H1 (cell line): ENCODE data around the gene ISG15. TPM values are rescaled to one million over a fixed set of nuclear protein-coding genes. Genes with fewer than 3 reads are reported as not detected.

ENCODE experiments used
- CTCF ChIA-PET: fragments of 300-600 bp; sonication (Branson Sonifier 250); formaldehyde crosslinking; loops from one replicate; lab custom pipeline; 2021; ENCODE audit not compliant: partially characterized antibody; lab: Charles Lee
- POLR2A ChIA-PET: fragments of 300-600 bp; sonication (Branson Sonifier 250); formaldehyde crosslinking; loops from one replicate; lab custom pipeline; 2021; ENCODE audit warnings: inconsistent platforms; ENCODE audit not compliant: partially characterized antibody; lab: Charles Lee
- DNase-seq, 2 experiments: peaks; one replicate each; pipeline versions ENCODE4 v3.0.0 to v3.0.0-alpha.2; 2010 to 2022; ENCODE audit warnings: low spot score in 2 of 2, low read depth in 1 of 2, mixed read lengths in 1 of 2
- FAIRE-seq: peaks from 2 replicates; lab custom pipeline; 2011; peaks lifted over from hg19 to GRCh38; lab: Jason Lieb, UNC
- H2AFZ ChIP-seq: 2 replicates; pipeline ENCODE4 v1.8.1; 2012; ENCODE audit warnings: low read length, inconsistent platforms
- H2AK5ac ChIP-seq: 2 replicates; pipeline ENCODE4 v1.6.1; 2013; ENCODE audit warnings: low read depth, low read length
- H2BK120ac ChIP-seq: replicated peaks from 2 replicates; pipeline ENCODE3; 2013; ENCODE audit warnings: low read depth, low read length, inconsistent platforms
- H2BK12ac ChIP-seq: 2 replicates; pipeline ENCODE4 v1.6.1; 2013; ENCODE audit warnings: low read depth, low read length
- H2BK15ac ChIP-seq: 2 replicates; pipeline ENCODE4 v1.6.1; 2013; ENCODE audit warnings: low read length
- H2BK20ac ChIP-seq: 2 replicates; pipeline ENCODE4 v1.6.1; 2013; ENCODE audit warnings: low read length
- H2BK5ac ChIP-seq: 2 replicates; pipeline ENCODE4 v1.6.1; 2013; ENCODE audit warnings: low read depth, low read length
- H3K14ac ChIP-seq: 2 replicates; pipeline ENCODE4 v1.6.1; 2013; ENCODE audit warnings: inconsistent platforms; ENCODE audit not compliant: insufficient read length
- H3K18ac ChIP-seq: 2 replicates; pipeline ENCODE4 v1.6.1; 2013; ENCODE audit warnings: low read length; ENCODE audit errors: extremely low read depth
- H3K23ac ChIP-seq: 2 replicates; pipeline ENCODE4 v1.6.1; 2013; ENCODE audit warnings: inconsistent platforms; ENCODE audit not compliant: insufficient read length
- H3K23me2 ChIP-seq: 2 replicates; pipeline ENCODE4 v1.6.1; 2013; ENCODE audit warnings: low read depth, low read length
- H3K27ac ChIP-seq: 2 replicates; pipeline ENCODE4 v1.6.1; 2011; ENCODE audit warnings: low read depth, low read length, inconsistent platforms
- H3K27me3 ChIP-seq, 4 experiments: replicated peaks in 1 of 4; 1 replicate in 1 of 4; 2 replicates in 3 of 4; pipeline versions ENCODE4 v1.6.1 to v1.8.1; 2011 to 2013; ENCODE audit warnings: low read length in 3 of 4, mild to moderate bottlenecking in 3 of 4, inconsistent platforms in 2 of 4, mixed read lengths in 2 of 4, moderate library complexity in 1 of 4; ENCODE audit not compliant: control insufficient read depth in 3 of 4, insufficient read depth in 3 of 4; ENCODE audit errors: extremely low read depth in 1 of 4
- H3K36me3 ChIP-seq, 4 experiments: 2 replicates each; pipeline versions ENCODE4 v1.6.1 to v1.8.1; 2011 to 2013; ENCODE audit warnings: mild to moderate bottlenecking in 4 of 4, low read length in 3 of 4, moderate library complexity in 2 of 4, control low read depth in 1 of 4, inconsistent platforms in 1 of 4; ENCODE audit not compliant: insufficient read depth in 4 of 4, control insufficient read depth in 2 of 4
- H3K4ac ChIP-seq: replicated peaks from 2 replicates; pipeline ENCODE3; 2013; ENCODE audit warnings: low read length, low read depth, mixed read lengths, inconsistent platforms; ENCODE audit not compliant: insufficient read length
- H3K4me1 ChIP-seq, 4 experiments: replicated peaks in 1 of 4; 1 replicate in 1 of 4; 2 replicates in 3 of 4; pipeline versions ENCODE4 v1.6.1 to v1.8.1; 2011 to 2013; ENCODE audit warnings: low read length in 3 of 4, inconsistent platforms in 2 of 4, mixed read lengths in 1 of 4; ENCODE audit not compliant: insufficient read depth in 4 of 4, control insufficient read depth in 3 of 4
- H3K4me2 ChIP-seq, 2 experiments: 2 replicates each; pipeline versions ENCODE4 v1.6.1 to v1.8.1; 2011 to 2013; ENCODE audit warnings: low read depth in 2 of 2, low read length in 2 of 2, control low read depth in 1 of 2, inconsistent platforms in 1 of 2, mild to moderate bottlenecking in 1 of 2; ENCODE audit not compliant: insufficient read depth in 1 of 2
- H3K4me3 ChIP-seq, 4 experiments: fragments of 200-600, 300-600 bp in 1 of 4; sonication (generic), shearing (Covaris generic), sonication (Bioruptor Twin) in 1 of 4; 2 replicates each; pipeline versions ENCODE4 v1.5.1 to v1.8.1; 2011 to 2016; ENCODE audit warnings: low read length in 4 of 4, low read depth in 3 of 4, control low read depth in 2 of 4, inconsistent platforms in 2 of 4, mild to moderate bottlenecking in 2 of 4, mixed read lengths in 1 of 4, moderate library complexity in 1 of 4; ENCODE audit not compliant: insufficient read depth in 2 of 4; ENCODE audit errors: extremely low read depth in 1 of 4
- H3K56ac ChIP-seq: replicated peaks from 2 replicates; pipeline ENCODE3; 2013; ENCODE audit warnings: low read depth, mild to moderate bottlenecking, mixed read lengths, low read length, inconsistent platforms; ENCODE audit not compliant: insufficient read length
- H3K79me1 ChIP-seq: 2 replicates; pipeline ENCODE4 v1.6.1; 2013; ENCODE audit warnings: low read depth, low read length, control low read depth
- H3K79me2 ChIP-seq, 2 experiments: 2 replicates each; pipeline versions ENCODE4 v1.6.1 to v1.8.1; 2012 to 2013; ENCODE audit warnings: low read length in 2 of 2, mild to moderate bottlenecking in 2 of 2, inconsistent platforms in 1 of 2; ENCODE audit not compliant: insufficient read depth in 2 of 2, control insufficient read depth in 1 of 2
- H3K9ac ChIP-seq, 4 experiments: replicated peaks in 1 of 4; 1 replicate in 1 of 4; 2 replicates in 3 of 4; pipeline versions ENCODE4 v1.6.1 to v1.8.1; 2011 to 2013; ENCODE audit warnings: low read depth in 3 of 4, low read length in 3 of 4, control low read depth in 2 of 4, mild to moderate bottlenecking in 2 of 4, moderate library complexity in 2 of 4, inconsistent platforms in 1 of 4; ENCODE audit errors: extremely low read depth in 1 of 4
- H3K9me3 ChIP-seq, 2 experiments: 2 replicates each; pipeline versions ENCODE4 v1.6.1 to v1.8.1; 2012 to 2013; ENCODE audit warnings: mild to moderate bottlenecking in 2 of 2, moderate library complexity in 2 of 2, control low read depth in 1 of 2, inconsistent platforms in 1 of 2, low read depth in 1 of 2, low read length in 1 of 2, mixed read lengths in 1 of 2; ENCODE audit not compliant: insufficient read depth in 2 of 2
- H4K20me1 ChIP-seq, 2 experiments: replicated peaks in 1 of 2; 2 replicates each; pipeline versions ENCODE3 to v1.8.1; 2011 to 2013; ENCODE audit warnings: inconsistent platforms in 2 of 2, low read length in 2 of 2, mild to moderate bottlenecking in 1 of 2; ENCODE audit not compliant: insufficient read depth in 2 of 2, control insufficient read depth in 1 of 2
- H4K5ac ChIP-seq: 2 replicates; pipeline ENCODE4 v1.6.1; 2013; ENCODE audit warnings: low read length, low read depth, mixed read lengths, inconsistent platforms; ENCODE audit not compliant: insufficient read length
- H4K8ac ChIP-seq: 2 replicates; pipeline ENCODE4 v1.8.0; 2013; ENCODE audit warnings: mild to moderate bottlenecking, moderate library complexity, low read length, inconsistent platforms; ENCODE audit not compliant: insufficient read depth; ENCODE audit errors: extremely low read depth
- H4K91ac ChIP-seq: replicated peaks from 2 replicates; pipeline ENCODE3; 2013; ENCODE audit warnings: low read length, mixed read lengths, inconsistent platforms; ENCODE audit not compliant: insufficient read length
- CEBPB ChIP-seq: IDR thresholded peaks from 2 replicates; pipeline ENCODE4 v1.6.1; 2012; ENCODE audit warnings: low read depth, low read length
- CTBP2 ChIP-seq: IDR thresholded peaks from 2 replicates; pipeline ENCODE4 v1.7.0; 2011; ENCODE audit warnings: borderline replicate concordance, mild to moderate bottlenecking, moderate library complexity, mixed read lengths, low read length; ENCODE audit not compliant: insufficient read depth, insufficient read length
- EP300 ChIP-seq, 2 experiments: IDR thresholded peaks; 1 replicate in 1 of 2; 2 replicates in 1 of 2; pipeline ENCODE4 v1.6.1; 2011 to 2012; ENCODE audit warnings: low read depth in 2 of 2, low read length in 2 of 2, mild to moderate bottlenecking in 2 of 2, borderline replicate concordance in 1 of 2, inconsistent platforms in 1 of 2, moderate library complexity in 1 of 2
- SAP30 ChIP-seq: fragments of 300-600 bp; sonication (generic); IDR thresholded peaks from 2 replicates; pipeline ENCODE4 v1.7.1; 2012; ENCODE audit warnings: low read length, moderate library complexity, mild to moderate bottlenecking, inconsistent platforms; ENCODE audit not compliant: insufficient read depth, insufficient replicate concordance
- SP2 ChIP-seq: IDR thresholded peaks from 2 replicates; pipeline ENCODE4 v1.6.1; 2012; ENCODE audit warnings: mild to moderate bottlenecking, low read length, inconsistent platforms
- TAF7 ChIP-seq: optimal IDR thresholded peaks from 2 replicates; pipeline ENCODE3; 2011; ENCODE audit warnings: low read depth, mild to moderate bottlenecking, inconsistent platforms, low read length, moderate library complexity, borderline replicate concordance
- WGBS, 2 experiments: shearing (Covaris generic) in 1 of 2; methylation state at CpG; one replicate each; pipeline versions ENCODE4 v1.1.6 to v1.1.7; 2013 to 2015; ENCODE audit warnings: low lambda C conversion rate in 2 of 2, mixed read lengths in 2 of 2, inconsistent platforms in 1 of 2, low coverage in 1 of 2, missing lambda C conversion rate in 1 of 2; ENCODE audit not compliant: insufficient replicate concordance in 2 of 2, insufficient coverage in 1 of 2, insufficient read length in 1 of 2; ENCODE audit errors: extremely low coverage in 1 of 2, missing lambda C conversion rate in 1 of 2; 5-methylcytosine and 5-hydroxymethylcytosine counted together
- polyA plus RNA-seq, 7 experiments: library from polyadenylated mRNA; depleted of rRNA in 3 of 7; stranded (reverse) in 5 of 7; unstranded in 2 of 7; fragments of >200 nt in 5 of 7; fragments of 200-250 nt in 2 of 7; gene quantifications; 1 replicate in 5 of 7; 2 replicates in 1 of 7; 4 replicates in 1 of 7; pipeline versions ENCODE4 v1.2.1 to v1.2.3, GENCODE V29; 2011 to 2013; ENCODE audit warnings: missing spikeins in 2 of 7, mixed read lengths in 2 of 7
- total RNA-seq: library from RNA; stranded (reverse); fragmentation: NEBNext Ultra II Directional; extraction: Animal tissue kit (Norgen Biotek cat#: 25700); gene quantifications from 2 replicates; pipeline ENCODE4 v1.2.1, GENCODE V29; 2021
- TF ChIP-seq, protein P1 (sequence below): IDR thresholded peaks from 2 replicates; pipeline ENCODE4 v1.6.1; 2011; ENCODE audit warnings: low read length, improper control_type of control experiment

ISG15 gene
- total and polyA plus RNA-seq, 2 of the 8 experiments (the other 6 are each of a cell fraction or from before 2014, with no cell fraction given) = 29.3 to 121 TPM

DNA sequence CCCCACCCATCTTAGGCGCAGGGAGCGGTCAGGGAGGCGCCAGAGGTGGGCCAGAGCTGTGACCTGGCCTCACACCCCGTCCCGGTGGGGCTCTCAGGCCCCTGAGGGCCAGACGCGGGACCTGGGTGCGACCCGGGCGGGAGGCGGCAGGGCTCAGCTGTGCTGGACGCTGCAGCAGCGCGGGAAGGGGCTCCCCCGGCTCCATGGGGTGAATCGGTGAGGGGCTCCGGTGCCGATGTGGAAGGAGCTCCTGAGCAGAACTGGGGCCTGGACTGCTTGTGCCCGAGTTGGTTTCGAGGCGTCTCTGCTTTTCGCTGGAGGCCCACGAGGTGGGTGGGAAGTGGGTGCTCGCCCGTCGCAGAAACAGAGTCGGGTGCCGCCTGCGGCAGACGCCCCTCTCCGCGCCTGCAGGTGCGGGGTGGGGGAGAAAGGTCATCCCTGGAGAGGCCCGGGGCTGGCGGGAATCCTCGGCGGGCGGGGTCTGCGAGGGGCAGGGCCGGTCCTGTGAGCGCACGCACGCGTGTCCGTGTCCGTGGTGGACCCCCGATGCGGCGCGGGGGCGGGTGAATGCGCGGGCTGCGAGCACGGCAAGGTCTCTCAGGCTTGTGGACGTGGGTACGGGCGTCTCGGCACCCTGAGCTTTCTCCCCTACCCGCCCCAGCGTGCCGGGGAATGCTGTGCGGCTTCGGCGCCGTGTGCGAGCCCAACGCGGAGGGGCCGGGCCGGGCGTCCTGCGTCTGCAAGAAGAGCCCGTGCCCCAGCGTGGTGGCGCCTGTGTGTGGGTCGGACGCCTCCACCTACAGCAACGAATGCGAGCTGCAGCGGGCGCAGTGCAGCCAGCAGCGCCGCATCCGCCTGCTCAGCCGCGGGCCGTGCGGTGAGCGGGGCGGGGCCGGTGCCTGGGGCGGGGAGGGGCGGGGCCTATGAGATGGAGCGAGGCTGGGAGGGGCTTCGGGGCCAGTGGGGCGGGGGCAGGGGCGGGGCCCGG is 27.0 kb downstream of the ISG15 start:
- Histone ChIP-seq H4K5ac (no peak overlapping the region), H3K18ac (peak overlapping the region; percentile 32; the same call in 1 of the 2 replicates), H2BK15ac (no peak overlapping the region), H3K79me1 (peaks cover 7% of the 10 kb centered on the region; the same call in 1 of the 2 replicates), H3K27ac (no peak overlapping the region), H3K36me3 (peaks cover 0 to 32% (median 9%) of the 10 kb centered on the region in 4 experiments; a peak in 6 of 8 replicates), H3K27me3 (peaks cover 0 to 29% (median 21%) of the 10 kb centered on the region in 4 experiments; a peak in 5 of 7 replicates), H3K9me3 (no peaks in the 10 kb centered on the region), H2AFZ (no peak overlapping the region), H2BK12ac (no peak overlapping the region), H4K91ac (no peak overlapping the region), H2BK20ac (no peak overlapping the region), H3K4me1 (peaks cover 0 to 10% (median 2%) of the 10 kb centered on the region in 4 experiments; a peak in 4 of 7 replicates), H3K9ac (no peak overlapping the region), H3K14ac (no peak overlapping the region), H2AK5ac (no peak overlapping the region), H3K56ac (no peak overlapping the region), H3K4ac (no peak overlapping the region), H4K8ac (peak overlapping the region; percentile 25), H3K4me3 (peak overlapping the region; percentile 11 to 63 (median 30); a peak in 7 of 8 replicates), H3K23me2 (peaks cover 8% of the 10 kb centered on the region; the same call in 1 of the 2 replicates), H2BK5ac (no peak overlapping the region), H2BK120ac (no peak overlapping the region), H3K79me2 (no peaks in the 10 kb centered on the region), H3K4me2 (peak overlapping the region; percentile 69 to 99), H3K23ac (no peak overlapping the region), H4K20me1 (peaks cover 48 to 67% of the 10 kb centered on the region in 2 experiments)
- WGBS, 2 experiments = 12% methylated on average over 66 of the region's 99 CpGs; no CpG with 5 or more reads in 1 of the 2 experiments
- ChIA-PET POLR2A (interaction anchor here (0.6 to 10.9 kb wide), 18 partner anchors 8 to 97 kb away, joined by 3 to 245 read pairs (median 4); partner anchors contain the start of genes AGRN, ISG15, NOC2L and PLEKHN1), CTCF (interaction anchor here (0.8 to 5.8 kb wide), 6 partner anchors 19 to 84 kb away, joined by 3 to 70 read pairs (median 12); no protein-coding TSS in a partner anchor)
- peak in 1 of 2 experiments; percentile 76 for DNase-seq
- FAIRE-seq = no peak
- TF ChIP-seq CEBPB = no peak
- TF ChIP-seq EP300 (IDR thresholded peaks at IDR 0.05; ENCODE audit: borderline replicate concordance in 1 of 2, low read depth in 2 of 2, low read length in 2 of 2) = no peak
- TF ChIP-seq CTBP2 = no peak
- TF ChIP-seq, protein P1, sequence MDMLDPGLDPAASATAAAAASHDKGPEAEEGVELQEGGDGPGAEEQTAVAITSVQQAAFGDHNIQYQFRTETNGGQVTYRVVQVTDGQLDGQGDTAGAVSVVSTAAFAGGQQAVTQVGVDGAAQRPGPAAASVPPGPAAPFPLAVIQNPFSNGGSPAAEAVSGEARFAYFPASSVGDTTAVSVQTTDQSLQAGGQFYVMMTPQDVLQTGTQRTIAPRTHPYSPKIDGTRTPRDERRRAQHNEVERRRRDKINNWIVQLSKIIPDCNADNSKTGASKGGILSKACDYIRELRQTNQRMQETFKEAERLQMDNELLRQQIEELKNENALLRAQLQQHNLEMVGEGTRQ = no peak
- no peak for TF ChIP-seq SAP30
- no peak for TF ChIP-seq TAF7
- TF ChIP-seq SP2 = no peak
